ENCODE measurements around the gene TUSC2.

TUSC2 gene

GRCh38 chr3:50303013-50303815, 24.8 kb downstream of the TUSC2 start, which contains the start of gene HYAL1:
Gene HYAL1, minus strand, starts transcription at chr3:50303574. Its CDS starts 618 bp downstream, at chr3:50302956.
- Histone ChIP-seq H3K27ac (no peak within 1 kb of the TSS), H3K36me3 (replicated peaks) (no peaks in the 10 kb centered on the region), H3K4me3 (ENCODE audit: low read depth, low read length) (no peak within 1 kb of the TSS), H3K27me3 (replicated peaks) (no peaks in the 10 kb centered on the region)
- DNase-seq = no peak
- TF ChIP-seq, protein P1, sequence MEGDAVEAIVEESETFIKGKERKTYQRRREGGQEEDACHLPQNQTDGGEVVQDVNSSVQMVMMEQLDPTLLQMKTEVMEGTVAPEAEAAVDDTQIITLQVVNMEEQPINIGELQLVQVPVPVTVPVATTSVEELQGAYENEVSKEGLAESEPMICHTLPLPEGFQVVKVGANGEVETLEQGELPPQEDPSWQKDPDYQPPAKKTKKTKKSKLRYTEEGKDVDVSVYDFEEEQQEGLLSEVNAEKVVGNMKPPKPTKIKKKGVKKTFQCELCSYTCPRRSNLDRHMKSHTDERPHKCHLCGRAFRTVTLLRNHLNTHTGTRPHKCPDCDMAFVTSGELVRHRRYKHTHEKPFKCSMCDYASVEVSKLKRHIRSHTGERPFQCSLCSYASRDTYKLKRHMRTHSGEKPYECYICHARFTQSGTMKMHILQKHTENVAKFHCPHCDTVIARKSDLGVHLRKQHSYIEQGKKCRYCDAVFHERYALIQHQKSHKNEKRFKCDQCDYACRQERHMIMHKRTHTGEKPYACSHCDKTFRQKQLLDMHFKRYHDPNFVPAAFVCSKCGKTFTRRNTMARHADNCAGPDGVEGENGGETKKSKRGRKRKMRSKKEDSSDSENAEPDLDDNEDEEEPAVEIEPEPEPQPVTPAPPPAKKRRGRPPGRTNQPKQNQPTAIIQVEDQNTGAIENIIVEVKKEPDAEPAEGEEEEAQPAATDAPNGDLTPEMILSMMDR (IDR thresholded peaks at IDR 0.05; ENCODE audit: low read depth, low read length, missing control alignments) = peak; percentile 26
- in situ Hi-C loops (cut with HindIII; ENCODE audit: low pct_ligation_motif_present, low sequenced_read_pairs) = no loop called here

GRCh38 chr3:50302095-50303012, 25.7 kb downstream of the TUSC2 start:
- TF ChIP-seq, protein P1 (IDR thresholded peaks at IDR 0.05; ENCODE audit: low read depth, low read length, missing control alignments) = no peak
- no peak overlapping the region for H3K4me3 ChIP-seq (ENCODE audit: low read depth, low read length)
- DNase-seq = no peak
- H3K36me3 ChIP-seq (replicated peaks) = no peaks in the 10 kb centered on the region
- no peak overlapping the region for H3K27ac ChIP-seq
- in situ Hi-C loops (cut with HindIII; ENCODE audit: low pct_ligation_motif_present, low sequenced_read_pairs) = no loop called here
- H3K27me3 ChIP-seq (replicated peaks) = no peaks in the 10 kb centered on the region

GRCh38 chr3:50300681-50301254, 27.3 kb downstream of the TUSC2 start:
- TF ChIP-seq, protein P1 (IDR thresholded peaks at IDR 0.05; ENCODE audit: low read depth, low read length, missing control alignments) = no peak
- no peak for DNase-seq
- in situ Hi-C loops (cut with HindIII; ENCODE audit: low pct_ligation_motif_present, low sequenced_read_pairs) = no loop called here
- Histone ChIP-seq H3K36me3 (replicated peaks) (no peaks in the 10 kb centered on the region), H3K27me3 (replicated peaks) (no peaks in the 10 kb centered on the region), H3K27ac (no peak overlapping the region), H3K4me3 (ENCODE audit: low read depth, low read length) (no peak overlapping the region)

- TF ChIP-seq, protein P1 (IDR thresholded peaks at IDR 0.05; ENCODE audit: low read depth, low read length, missing control alignments) = no peak
- H3K4me3 ChIP-seq (ENCODE audit: low read depth, low read length) = peak overlapping the region; percentile 56
- in situ Hi-C loops (cut with HindIII; ENCODE audit: low pct_ligation_motif_present, low sequenced_read_pairs) = no loop called here
- DNase-seq = no peak
- H3K36me3 ChIP-seq (replicated peaks) = no peaks in the 10 kb centered on the region
- peak overlapping the region; percentile 71 for H3K27ac ChIP-seq
- no peaks in the 10 kb centered on the region for H3K27me3 ChIP-seq (replicated peaks)
These were observed 27.9 kb downstream of the TUSC2 start for GRCh38 chr3:50299929-50300680.

DNA sequence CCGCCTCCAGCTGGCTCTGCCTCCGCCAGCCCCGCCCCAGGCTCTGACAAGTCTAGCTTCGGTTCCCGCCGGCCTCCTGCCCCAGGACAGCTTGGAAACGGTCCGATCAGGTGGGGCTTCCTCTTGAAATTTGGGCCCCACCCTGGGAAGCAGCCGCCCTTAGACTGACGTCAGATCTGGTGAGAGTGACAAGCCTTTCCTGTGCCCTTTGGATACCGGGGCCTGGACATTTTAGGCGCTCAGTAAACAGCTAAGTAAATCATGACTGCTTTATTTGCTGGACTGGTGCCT, 28.4 kb downstream of the TUSC2 start:
- peak overlapping the region; percentile 56 for H3K4me3 ChIP-seq (ENCODE audit: low read depth, low read length)
- no peaks in the 10 kb centered on the region for H3K36me3 ChIP-seq (replicated peaks)
- TF ChIP-seq, protein P1 (IDR thresholded peaks at IDR 0.05; ENCODE audit: low read depth, low read length, missing control alignments) = no peak
- DNase-seq = no peak
- H3K27ac ChIP-seq = peak overlapping the region; percentile 71
- in situ Hi-C loops (cut with HindIII; ENCODE audit: low pct_ligation_motif_present, low sequenced_read_pairs) = no loop called here
- H3K27me3 ChIP-seq (replicated peaks) = no peaks in the 10 kb centered on the region

All from brain microvascular endothelial cell (primary cell).